Activated CD8-positive, alpha-beta T cell treated with anti-CD3 and anti-CD28 coated beads, Interleukin-2, amount 10 ng/mL, durations not matched to agents 7 days and 5 days (primary cell): Measurements from ENCODE around the gene TNRC18. TPM values are rescaled to one million over a fixed set of nuclear protein-coding genes. Genes with fewer than 3 reads are reported as not detected.
"Not testable (repeated sequence)": the region's sequence is repeated elsewhere in the genome, so short reads cannot be mapped to it uniquely, and the experiment has no call there.

Experiments used
- ATAC-seq: fragments of 150-1000 bp; cut with Tn5 transposase; one replicate; pipeline ENCODE4 v1.10.0; 2021; ENCODE audit warnings: moderate library complexity
- CTCF ChIA-PET: fragments of 350-600 bp; sonication (Branson Sonifier 250); formaldehyde crosslinking; loops from one replicate; lab custom pipeline; 2021; ENCODE audit warnings: antibody characterized with exemption; lab: Charles Lee
- POLR2A ChIA-PET: fragments of 350-600 bp; sonication (Branson Sonifier 250); formaldehyde crosslinking; loops from one replicate; lab custom pipeline; 2021; ENCODE audit warnings: antibody characterized with exemption; lab: Charles Lee
- DNase-seq: peaks from one replicate; pipeline ENCODE4 v3.0.0-alpha.2; 2020
- H3K27ac Mint-ChIP-seq: one replicate; pipeline ENCODE4 v1.8.0; 2021; ENCODE audit warnings: mild to moderate bottlenecking, mixed read lengths
- H3K27me3 Mint-ChIP-seq: one replicate; pipeline ENCODE4 v1.8.0; 2021; ENCODE audit warnings: low read depth, mixed read lengths
- H3K36me3 Mint-ChIP-seq: one replicate; pipeline ENCODE4 v1.8.0; 2021; ENCODE audit warnings: low read depth, mixed read lengths
- H3K4me1 Mint-ChIP-seq: one replicate; pipeline ENCODE4 v1.8.0; 2021; ENCODE audit warnings: low read depth, mixed read lengths
- H3K4me3 Mint-ChIP-seq: one replicate; pipeline ENCODE4 v1.8.0; 2021; ENCODE audit warnings: mild to moderate bottlenecking, mixed read lengths
- H3K9me3 Mint-ChIP-seq: one replicate; pipeline ENCODE4 v1.8.0; 2022; ENCODE audit warnings: mixed read lengths; ENCODE audit not compliant: insufficient read depth
- total RNA-seq, 2 experiments: library from RNA; stranded (reverse); gene quantifications; one replicate each; pipeline ENCODE4 v1.2.3, GENCODE V29; 2021

TNRC18 gene
- total RNA-seq, 2 experiments from 2014 or later: 46.1 to 52.1 TPM

DNA sequence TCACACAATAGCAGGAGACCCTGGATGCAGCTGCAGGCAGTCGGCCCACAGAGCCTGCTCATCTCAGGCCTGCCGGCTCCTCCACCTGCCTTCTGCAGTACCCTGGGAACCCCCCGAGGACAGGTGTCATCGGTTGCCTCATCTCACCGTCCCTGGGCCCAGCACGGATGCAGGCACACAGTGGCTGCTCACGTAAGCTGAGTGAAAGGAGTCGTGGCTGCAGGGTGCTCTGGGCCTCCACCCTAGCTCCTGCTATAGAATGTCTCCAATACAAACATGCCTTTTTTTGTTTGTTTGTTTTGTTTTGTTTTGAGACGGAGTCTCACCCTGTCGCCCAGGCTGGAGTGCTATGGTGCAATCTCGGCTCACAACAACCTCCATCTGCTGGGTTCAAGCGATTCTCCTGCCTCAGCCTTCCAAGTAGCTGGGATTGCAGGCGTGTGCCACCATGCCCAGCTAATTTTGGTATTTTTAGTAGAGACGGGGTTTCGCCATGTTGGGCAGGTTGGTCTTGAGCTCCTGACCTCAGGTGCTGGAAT is 163.0 kb downstream of the TNRC18 start:
- H3K27me3 Mint-ChIP-seq, H3K9me3 Mint-ChIP-seq, H3K4me3 Mint-ChIP-seq: not testable (repeated sequence)

More for the DNA sequence above, 163.0 kb downstream of the TNRC18 start:
- H3K27ac Mint-ChIP-seq, ATAC-seq, H3K4me1 Mint-ChIP-seq, DNase-seq, POLR2A ChIA-PET, H3K36me3 Mint-ChIP-seq: not testable (repeated sequence)
- CTCF ChIA-PET: interaction anchor here (1.1 kb wide), 1 partner anchor 20 kb away, joined by 3 read pairs; no protein-coding TSS in a partner anchor

Other genes starting within 250 kb of the TNRC18 start
- 10 to 100 TPM; 43.2 to 49.9 TPM for gene WIPI2, start 233.6 kb downstream of the TNRC18 start, total RNA-seq
- under 1 TPM; 0.42 TPM for gene SLC29A4, start 140.9 kb downstream of the TNRC18 start, total RNA-seq
- gene FBXL18, start 90.0 kb upstream of the TNRC18 start, total RNA-seq: 10 to 100 TPM; 15.6 to 16.0 TPM
- over 10,000 TPM; 13,463 to 13,594 TPM for gene ACTB, start 106.8 kb upstream of the TNRC18 start, total RNA-seq
- gene FSCN1, start 169.0 kb upstream of the TNRC18 start, total RNA-seq: 10 to 100 TPM; 14.3 to 16.2 TPM